Measurements from ENCODE around the gene DPEP3. TPM values are rescaled to one million over a fixed set of nuclear protein-coding genes. Genes with fewer than 3 reads are reported as not detected.
"Not testable (repeated sequence)": the region's sequence is repeated elsewhere in the genome, so short reads cannot be mapped to it uniquely, and the experiment has no call there.

DPEP3 gene
- total RNA-seq, 2 experiments from 2014 or later: 0.54 to 0.64 TPM

DNA sequence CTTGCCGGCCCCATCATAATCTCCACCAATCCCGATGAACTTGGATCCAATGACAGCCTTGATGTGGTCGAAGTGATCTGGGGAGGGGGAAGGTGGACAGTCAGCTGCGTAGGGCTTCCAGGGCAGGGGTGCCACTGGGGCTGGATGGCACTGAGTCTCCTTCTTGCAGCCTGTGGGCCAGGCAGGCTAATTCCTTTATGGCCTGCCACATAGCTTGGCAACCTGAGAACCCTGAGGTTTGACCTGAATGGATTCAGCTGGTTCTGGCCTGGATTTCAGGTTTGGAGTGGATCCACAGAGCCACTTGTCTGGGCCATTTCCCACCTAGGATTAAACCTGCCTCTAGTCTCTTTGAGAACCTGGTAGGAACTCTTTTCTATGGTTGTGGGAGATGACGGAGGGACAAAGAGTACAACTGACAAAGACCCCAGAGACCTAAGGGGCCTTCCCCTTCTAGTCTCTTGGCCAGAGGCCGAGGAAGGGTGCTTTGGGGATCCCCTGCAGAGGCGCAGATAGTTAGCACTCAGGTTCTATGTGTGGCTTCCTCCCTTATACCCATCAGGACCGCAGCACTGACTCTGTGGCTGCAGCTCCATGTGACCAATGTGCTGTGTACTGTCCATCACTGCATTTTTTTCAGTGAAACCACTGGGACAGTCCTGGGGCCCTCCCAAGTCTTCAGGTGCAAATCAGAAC, 9.2 kb upstream of the DPEP3 start:
- H3K27ac Mint-ChIP-seq: peak overlapping the region; percentile 34
- POLR2A ChIA-PET: interaction anchor here (1.2 kb wide), 1 partner anchor 54 kb away, joined by 4 read pairs; no protein-coding TSS in a partner anchor

DNA sequence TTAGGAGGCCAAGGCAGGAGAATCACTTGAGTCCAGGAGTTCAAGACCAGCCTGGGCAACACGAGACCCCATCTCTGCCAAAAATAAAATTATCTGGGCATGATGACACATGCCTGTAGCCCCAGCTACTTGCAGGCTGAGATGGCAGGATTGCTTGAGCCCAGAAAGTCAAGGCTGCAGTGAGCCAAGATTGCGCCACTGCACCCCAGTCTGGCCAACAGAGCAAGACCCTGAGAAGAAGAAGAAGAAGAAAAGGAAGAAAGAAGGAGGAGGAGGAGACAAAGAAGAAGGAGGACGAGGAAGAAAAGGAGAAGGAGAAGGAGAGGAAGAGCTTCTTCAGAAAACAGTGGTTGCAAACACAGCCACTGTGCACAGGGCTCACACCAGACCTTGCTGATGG, 8.4 kb upstream of the DPEP3 start:
- Mint-ChIP-seq H3K27ac (no peak overlapping the region), H3K4me1 (peaks cover 23% of the 10 kb centered on the region), H3K9me3 (no peaks in the 10 kb centered on the region), H3K36me3 (no peaks in the 10 kb centered on the region), H3K27me3 (no peaks in the 10 kb centered on the region), H3K4me3 (no peak overlapping the region)
- DNase-seq (no peak), ATAC-seq (ENCODE audit: low read depth) (no peak)
- POLR2A ChIA-PET: interaction anchor here (1.2 kb wide), 1 partner anchor 54 kb away, joined by 4 read pairs; no protein-coding TSS in a partner anchor

More for the DNA sequence above, 9.2 kb upstream of the DPEP3 start:
- no peak for ATAC-seq (ENCODE audit: low read depth)
- Mint-ChIP-seq H3K36me3 (no peaks in the 10 kb centered on the region), H3K9me3 (no peaks in the 10 kb centered on the region), H3K4me3 (no peak overlapping the region), H3K4me1 (peaks cover 17% of the 10 kb centered on the region), H3K27me3 (no peaks in the 10 kb centered on the region)
- no peak for DNase-seq

DNA sequence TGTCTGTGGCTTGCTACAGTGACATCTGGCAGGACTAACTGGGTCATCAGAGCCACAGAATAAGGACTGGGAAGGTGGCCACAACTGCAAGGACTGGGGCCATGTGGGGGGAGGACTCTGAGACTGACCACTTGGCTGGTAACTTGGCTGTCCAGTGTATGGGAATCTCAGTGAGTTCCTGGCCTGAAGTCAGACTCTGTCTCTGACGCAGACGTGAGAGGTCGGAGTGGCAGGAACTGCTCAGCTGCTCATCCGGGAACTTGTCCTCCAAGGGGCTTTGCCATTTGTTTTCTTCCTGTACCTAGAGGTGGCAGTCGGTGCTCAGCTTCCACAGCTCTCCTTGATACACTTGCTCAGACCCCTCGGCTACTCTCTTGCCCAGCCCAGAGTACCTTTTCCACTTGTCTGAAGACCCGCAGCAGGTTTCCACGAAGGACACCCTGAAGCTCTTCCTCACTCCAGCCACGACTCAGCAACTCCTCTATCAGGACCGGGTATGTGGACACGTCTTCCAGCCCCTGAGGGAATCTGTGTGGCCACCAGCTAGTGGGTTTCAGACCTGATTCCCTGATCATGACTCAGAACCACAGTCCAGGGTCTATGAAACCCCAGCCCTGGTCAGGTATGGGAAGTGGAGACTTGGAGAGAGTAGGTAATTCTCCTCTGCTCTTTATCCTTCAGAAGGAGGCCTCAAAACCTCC, 7.3 kb upstream of the DPEP3 start:
- peaks cover 24% of the 10 kb centered on the region for H3K4me1 Mint-ChIP-seq
- ATAC-seq (ENCODE audit: low read depth) (no peak), DNase-seq (no peak)
- H3K36me3 Mint-ChIP-seq: no peaks in the 10 kb centered on the region
- H3K9me3 Mint-ChIP-seq: no peaks in the 10 kb centered on the region
- H3K4me3 Mint-ChIP-seq: no peak overlapping the region
- H3K27ac Mint-ChIP-seq: peak overlapping the region; percentile 10
- no peaks in the 10 kb centered on the region for H3K27me3 Mint-ChIP-seq
- POLR2A ChIA-PET: interaction anchor here (1.2 kb wide), 1 partner anchor 36 kb away, joined by 4 read pairs; the partner anchor contains the start of genes DDX28 and DUS2

DNA sequence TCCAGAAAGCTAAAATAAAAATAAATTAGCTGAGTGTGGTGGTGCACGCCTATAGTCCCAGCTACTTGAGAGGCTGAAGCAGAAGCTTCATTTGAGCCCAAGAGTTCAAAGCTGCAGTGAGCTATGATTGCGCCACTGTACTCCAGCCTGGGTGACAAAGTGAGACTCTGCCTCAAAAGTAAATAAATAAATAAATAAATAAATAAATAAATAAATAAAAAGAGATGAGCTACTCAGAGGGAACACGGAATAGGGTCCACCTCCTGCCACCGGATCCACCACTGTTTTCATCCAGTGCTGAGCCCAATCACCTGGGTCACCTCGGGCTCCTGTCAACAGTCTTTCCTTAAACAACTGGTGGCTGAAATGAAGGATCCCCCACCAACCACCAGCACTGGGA, 6.7 kb upstream of the DPEP3 start:
- peaks cover 24% of the 10 kb centered on the region for H3K4me1 Mint-ChIP-seq
- H3K9me3 Mint-ChIP-seq: no peaks in the 10 kb centered on the region
- POLR2A ChIA-PET: interaction anchor here (1.2 kb wide), 1 partner anchor 36 kb away, joined by 4 read pairs; the partner anchor contains the start of genes DDX28 and DUS2
- H3K27ac Mint-ChIP-seq: no peak overlapping the region
- no peaks in the 10 kb centered on the region for H3K27me3 Mint-ChIP-seq
- no peaks in the 10 kb centered on the region for H3K36me3 Mint-ChIP-seq
- no peak overlapping the region for H3K4me3 Mint-ChIP-seq
- no peak for DNase-seq
- ATAC-seq (ENCODE audit: low read depth): no peak

DNA sequence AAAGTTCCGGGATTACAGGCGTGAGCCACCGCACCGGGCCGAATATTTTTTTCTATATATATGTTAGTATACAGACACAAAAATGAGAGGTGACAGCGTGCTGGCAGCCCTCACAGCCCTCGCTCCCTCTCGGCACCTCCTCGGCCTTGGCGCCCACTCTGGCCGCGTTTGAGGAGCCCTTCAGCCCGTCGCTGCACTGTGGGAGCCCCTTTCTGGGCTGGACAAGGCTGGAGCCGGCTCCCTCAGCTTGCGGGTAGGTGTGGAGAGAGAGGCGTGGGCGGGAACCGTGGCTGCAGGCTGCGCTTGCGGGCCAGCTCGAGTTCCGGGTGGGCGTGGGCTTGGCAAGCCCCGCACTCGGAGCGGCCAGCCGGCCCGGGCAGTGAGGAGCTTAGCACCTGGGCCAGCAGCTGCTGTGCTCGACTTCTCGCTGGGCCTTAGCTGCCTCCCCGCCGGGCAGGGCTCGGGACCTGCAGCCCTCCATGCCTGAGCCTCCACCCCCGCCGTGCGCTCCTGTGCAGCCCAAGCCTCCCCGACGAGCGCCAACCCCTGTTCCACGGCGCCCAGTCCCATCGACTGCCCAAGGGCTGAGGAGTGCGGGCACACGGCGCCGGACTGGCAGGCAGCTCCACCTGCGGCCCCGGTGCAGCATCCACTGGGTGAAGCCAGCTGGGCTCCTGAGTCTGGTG, 1.9 kb upstream of the DPEP3 start:
- Mint-ChIP-seq H3K36me3 (no peaks in the 10 kb centered on the region), H3K27ac (no peak overlapping the region)
- POLR2A ChIA-PET: interaction anchor here (1.1 kb wide), 2 partner anchors 13 kb away, joined by 3 read pairs; partner anchors contain the start of gene SLC12A4

DNA sequence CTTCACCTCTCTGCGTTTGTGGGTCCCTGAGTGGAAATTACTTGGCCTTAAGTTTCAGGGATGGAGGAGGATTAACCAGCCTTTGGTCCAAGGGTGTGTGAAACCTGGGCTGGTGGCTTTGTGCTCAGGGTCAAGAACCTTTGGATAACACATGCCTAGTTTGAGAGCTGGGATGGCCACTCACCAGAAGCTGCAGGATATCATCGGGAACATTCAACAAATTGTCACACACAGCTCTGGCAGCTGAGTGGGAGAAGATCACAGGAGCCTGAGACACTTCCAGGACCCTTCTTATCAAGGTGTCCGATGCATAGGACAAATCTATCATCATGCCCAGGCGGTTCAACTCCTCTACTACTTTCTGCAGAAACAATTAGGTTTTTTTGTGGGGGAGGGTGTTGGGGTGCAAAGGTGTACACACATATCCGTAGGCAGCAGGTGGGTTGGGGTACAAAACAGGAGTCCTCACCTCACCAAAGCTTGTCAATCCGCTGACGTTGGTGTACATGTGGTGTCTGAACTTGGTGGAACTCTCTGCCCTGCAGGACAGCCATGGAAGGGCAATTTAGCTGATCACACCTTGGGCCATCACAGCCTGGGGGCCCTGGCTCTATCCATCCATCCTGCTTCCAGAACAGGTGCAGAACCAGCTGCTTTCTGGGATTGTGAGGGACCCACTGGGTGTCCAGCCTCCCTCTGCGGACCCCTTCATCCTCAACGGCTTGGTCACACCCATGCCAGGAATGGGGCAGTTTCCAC, 2.7 kb downstream of the DPEP3 start:
- DNase-seq (no peak), ATAC-seq (ENCODE audit: low read depth) (no peak)
- no peak overlapping the region for H3K27ac Mint-ChIP-seq
- H3K9me3 Mint-ChIP-seq: no peaks in the 10 kb centered on the region
- POLR2A ChIA-PET: no interaction called here
- H3K4me3 Mint-ChIP-seq: no peak overlapping the region
- H3K27me3 Mint-ChIP-seq: peaks cover 5% of the 10 kb centered on the region
- H3K4me1 Mint-ChIP-seq: peaks cover 1% of the 10 kb centered on the region
- H3K36me3 Mint-ChIP-seq: no peaks in the 10 kb centered on the region

More for the DNA sequence above, 1.9 kb upstream of the DPEP3 start:
- H3K9me3 Mint-ChIP-seq: no peaks in the 10 kb centered on the region
- H3K4me3 Mint-ChIP-seq: no peak overlapping the region
- H3K27me3 Mint-ChIP-seq: peaks cover 5% of the 10 kb centered on the region
- ATAC-seq (ENCODE audit: low read depth) (no peak), DNase-seq (no peak)
- H3K4me1 Mint-ChIP-seq: peaks cover 21% of the 10 kb centered on the region

DNA sequence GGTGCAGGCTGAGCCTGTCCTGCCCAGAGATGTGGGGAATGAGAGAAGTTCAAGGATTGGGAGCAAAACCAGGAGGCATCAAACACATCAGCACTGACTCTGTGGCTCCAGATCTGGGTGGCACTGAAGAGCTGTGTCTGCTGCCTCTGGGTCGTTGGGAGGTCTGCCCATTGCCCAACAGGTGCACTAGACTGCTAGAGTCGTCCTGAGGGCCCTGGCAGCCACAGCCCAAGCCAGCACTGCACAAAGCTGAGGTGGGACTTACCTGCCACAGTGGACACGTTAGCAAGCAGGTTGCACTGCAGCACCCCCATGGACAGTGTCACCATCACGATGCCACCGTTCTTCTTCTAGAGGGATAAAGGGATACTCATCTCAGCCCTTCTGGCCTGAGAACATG, 3.3 kb downstream of the DPEP3 start:
- Mint-ChIP-seq H3K9me3 (no peaks in the 10 kb centered on the region), H3K4me3 (no peak overlapping the region), H3K27ac (no peak overlapping the region), H3K4me1 (peaks cover 1% of the 10 kb centered on the region), H3K36me3 (no peaks in the 10 kb centered on the region), H3K27me3 (peaks cover 5% of the 10 kb centered on the region)
- no peak for DNase-seq
- POLR2A ChIA-PET: no interaction called here
- no peak for ATAC-seq (ENCODE audit: low read depth)

DNA sequence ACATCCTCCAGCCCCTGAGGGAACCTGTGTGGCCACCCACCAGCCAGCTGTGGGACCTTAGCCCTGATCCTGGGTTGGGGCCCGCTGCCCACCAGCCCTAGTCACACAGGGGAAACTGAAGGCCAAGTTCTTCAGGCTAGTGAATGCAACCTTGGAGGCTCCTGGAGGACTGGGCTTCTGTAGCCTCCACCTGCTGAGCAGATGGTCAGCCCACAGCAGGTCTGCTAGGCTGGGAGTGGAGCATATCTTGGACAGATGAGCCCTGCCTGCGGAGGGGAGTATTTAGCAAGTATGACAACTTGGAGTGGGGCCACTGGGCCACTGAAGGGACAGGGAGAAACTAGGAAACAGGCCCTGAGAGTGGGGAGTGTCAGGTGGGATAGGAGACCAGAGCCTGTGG, 4.1 kb downstream of the DPEP3 start:
- no peaks in the 10 kb centered on the region for H3K36me3 Mint-ChIP-seq
- POLR2A ChIA-PET: no interaction called here
- no peak overlapping the region for H3K27ac Mint-ChIP-seq
- no peak for DNase-seq
- no peak for ATAC-seq (ENCODE audit: low read depth)
- no peaks in the 10 kb centered on the region for H3K9me3 Mint-ChIP-seq
- peaks cover 5% of the 10 kb centered on the region for H3K27me3 Mint-ChIP-seq
- peaks cover 1% of the 10 kb centered on the region for H3K4me1 Mint-ChIP-seq
- H3K4me3 Mint-ChIP-seq: no peak overlapping the region

DNA sequence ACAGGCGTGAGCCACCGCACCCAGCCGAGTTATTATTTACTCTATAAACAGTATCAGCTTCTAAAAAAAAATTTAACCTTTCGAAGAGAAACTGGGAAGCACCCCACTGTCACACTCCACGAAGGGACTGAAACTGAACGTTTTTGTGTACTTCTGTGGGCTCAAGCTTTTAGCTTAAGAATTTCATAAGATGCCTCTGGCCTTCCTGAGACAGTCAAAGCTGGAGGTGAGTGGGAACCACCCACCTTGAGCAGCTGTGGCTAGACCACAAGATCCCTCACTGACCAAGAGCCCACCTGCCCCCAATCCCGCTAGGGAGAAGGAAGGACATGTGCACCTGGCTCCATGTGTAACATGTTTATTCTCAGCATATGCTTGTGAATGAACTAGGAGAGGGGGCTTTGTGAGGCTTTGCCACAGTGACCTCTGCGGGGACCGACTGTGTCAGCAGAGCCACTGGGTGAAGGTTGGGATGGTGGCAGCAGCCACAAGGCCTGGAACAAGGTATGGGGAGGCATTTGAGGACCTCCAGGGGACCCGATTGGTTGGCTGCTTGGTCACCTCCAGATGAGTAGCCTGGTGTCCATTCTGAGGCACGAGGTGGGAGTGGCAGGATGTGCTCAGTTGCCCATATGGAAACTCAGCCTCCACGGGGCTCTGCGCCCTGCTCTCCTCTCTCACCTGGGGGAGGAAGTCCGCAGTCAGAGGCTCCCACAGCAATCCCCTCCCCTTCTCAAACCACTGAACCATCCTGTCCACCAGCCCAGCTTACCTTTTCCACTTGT, 4.8 kb downstream of the DPEP3 start:
- no peaks in the 10 kb centered on the region for H3K36me3 Mint-ChIP-seq
- no peak for DNase-seq
- no peak overlapping the region for H3K4me3 Mint-ChIP-seq
- H3K4me1 Mint-ChIP-seq: peaks cover 1% of the 10 kb centered on the region
- POLR2A ChIA-PET: interaction anchor here (0.9 kb wide), 1 partner anchor 8 kb away, joined by 3 read pairs; no protein-coding TSS in a partner anchor
- no peak for ATAC-seq (ENCODE audit: low read depth)
- peaks cover 5% of the 10 kb centered on the region for H3K27me3 Mint-ChIP-seq
- H3K27ac Mint-ChIP-seq: no peak overlapping the region
- no peaks in the 10 kb centered on the region for H3K9me3 Mint-ChIP-seq

DNA sequence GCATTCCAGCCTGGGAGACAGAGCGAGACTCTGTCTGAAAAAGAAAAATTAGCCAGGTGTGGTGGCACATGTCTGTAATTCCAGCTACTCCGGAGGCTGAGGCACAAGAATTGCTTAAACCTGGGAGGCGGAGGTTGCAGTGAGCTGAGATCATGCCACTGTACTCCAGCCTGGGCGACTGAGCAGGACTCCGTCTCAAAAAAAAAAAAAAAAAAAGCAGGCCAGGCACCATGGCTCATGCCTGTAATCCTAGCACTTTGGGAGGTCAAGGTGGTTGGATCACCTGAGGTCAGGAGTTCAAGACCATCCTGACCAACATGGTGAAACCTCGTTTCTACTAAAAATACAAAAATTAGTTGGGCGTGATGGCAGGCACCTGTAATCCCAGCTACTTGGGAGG, 8.0 kb downstream of the DPEP3 start:
- not testable (repeated sequence) for H3K9me3 Mint-ChIP-seq; H3K27me3 Mint-ChIP-seq; H3K36me3 Mint-ChIP-seq; H3K4me3 Mint-ChIP-seq; H3K27ac Mint-ChIP-seq; DNase-seq; ATAC-seq (ENCODE audit: low read depth)
- POLR2A ChIA-PET: interaction anchor here (1.0 kb wide), 1 partner anchor 11 kb away, joined by 3 read pairs; no protein-coding TSS in a partner anchor
- H3K4me1 Mint-ChIP-seq: peaks cover 11% of the 10 kb centered on the region

DNA sequence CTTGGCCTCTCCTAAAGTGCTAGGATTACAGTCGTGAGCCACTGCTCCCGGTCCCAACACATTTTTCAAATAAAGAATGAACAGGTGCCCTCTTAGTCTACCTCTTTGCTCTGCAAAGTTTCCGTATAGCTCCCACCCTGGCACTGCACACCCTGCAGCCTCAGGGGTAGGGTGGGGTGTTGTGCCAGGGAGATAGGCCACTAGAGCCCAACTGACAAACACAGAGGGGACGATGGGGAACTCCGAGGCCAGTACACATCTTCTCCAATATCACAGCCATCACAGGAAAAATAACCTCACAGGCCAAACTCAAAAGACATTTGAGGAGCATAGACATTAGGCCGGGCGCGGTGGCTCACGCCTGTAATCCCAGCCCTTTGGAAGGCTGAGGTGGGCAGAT, 9.2 kb downstream of the DPEP3 start:
- POLR2A ChIA-PET: interaction anchor here (1.0 to 4.0 kb wide), 3 partner anchors 12 to 35 kb away, joined by 3 to 27 read pairs (median 4); partner anchors contain the start of gene PSMB10

More for the DNA sequence above, 9.2 kb downstream of the DPEP3 start:
- Mint-ChIP-seq H3K36me3 (no peaks in the 10 kb centered on the region), H3K4me3 (no peak overlapping the region), H3K27me3 (no peaks in the 10 kb centered on the region), H3K27ac (no peak overlapping the region), H3K9me3 (no peaks in the 10 kb centered on the region), H3K4me1 (peaks cover 20% of the 10 kb centered on the region)
- ATAC-seq (ENCODE audit: low read depth): no peak
- no peak for DNase-seq

All from activated naive CD8-positive, alpha-beta T cell treated with anti-CD3 and anti-CD28 coated beads, Interleukin-2, amount 10 ng/mL, durations not matched to agents 7 days and 5 days (primary cell).